ENCODE data around the gene APP.

DNA sequence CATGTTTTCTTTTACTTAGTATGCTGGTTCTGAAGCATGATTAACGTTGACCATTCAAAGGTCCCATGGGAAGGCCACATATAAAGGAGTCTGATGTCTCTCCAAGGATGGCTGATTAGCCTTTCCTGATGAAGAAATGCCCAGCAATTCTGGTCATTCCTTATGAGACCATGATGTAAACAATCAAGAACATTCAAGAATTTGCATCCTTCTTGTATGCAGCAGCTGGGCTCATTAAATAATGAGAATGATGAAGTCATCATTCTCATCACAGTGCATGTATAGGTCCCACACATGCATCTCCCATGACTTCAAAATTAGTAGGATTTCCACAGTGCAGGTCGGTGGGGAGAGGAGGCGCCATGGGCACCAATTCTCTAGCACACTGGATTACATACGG is 85.4 kb downstream of the APP start:
- TF ChIP-seq, protein P1, sequence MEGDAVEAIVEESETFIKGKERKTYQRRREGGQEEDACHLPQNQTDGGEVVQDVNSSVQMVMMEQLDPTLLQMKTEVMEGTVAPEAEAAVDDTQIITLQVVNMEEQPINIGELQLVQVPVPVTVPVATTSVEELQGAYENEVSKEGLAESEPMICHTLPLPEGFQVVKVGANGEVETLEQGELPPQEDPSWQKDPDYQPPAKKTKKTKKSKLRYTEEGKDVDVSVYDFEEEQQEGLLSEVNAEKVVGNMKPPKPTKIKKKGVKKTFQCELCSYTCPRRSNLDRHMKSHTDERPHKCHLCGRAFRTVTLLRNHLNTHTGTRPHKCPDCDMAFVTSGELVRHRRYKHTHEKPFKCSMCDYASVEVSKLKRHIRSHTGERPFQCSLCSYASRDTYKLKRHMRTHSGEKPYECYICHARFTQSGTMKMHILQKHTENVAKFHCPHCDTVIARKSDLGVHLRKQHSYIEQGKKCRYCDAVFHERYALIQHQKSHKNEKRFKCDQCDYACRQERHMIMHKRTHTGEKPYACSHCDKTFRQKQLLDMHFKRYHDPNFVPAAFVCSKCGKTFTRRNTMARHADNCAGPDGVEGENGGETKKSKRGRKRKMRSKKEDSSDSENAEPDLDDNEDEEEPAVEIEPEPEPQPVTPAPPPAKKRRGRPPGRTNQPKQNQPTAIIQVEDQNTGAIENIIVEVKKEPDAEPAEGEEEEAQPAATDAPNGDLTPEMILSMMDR (IDR thresholded peaks at IDR 0.05) = no peak
- no peak for TF ChIP-seq POLR2AphosphoS5 (IDR thresholded peaks at IDR 0.05)
